Activated T-helper 1 cell treated with anti-CD3 and anti-CD28 coated beads, Interleukin-2, amount 50 U/mL, for 16 hours (primary cell): ENCODE data around the gene STK31.
"Not testable (repeated sequence)": the region's sequence is repeated elsewhere in the genome, so short reads cannot be mapped to it uniquely, and the experiment has no call there.

Experiments
- DNase-seq, 2 donors: peaks; one replicate each; pipeline ENCODE4 v3.0.0-alpha.2; 2020; ENCODE audit warnings: low read depth in 1 of 2, low spot score in 1 of 2

Gene STK31

DNA sequence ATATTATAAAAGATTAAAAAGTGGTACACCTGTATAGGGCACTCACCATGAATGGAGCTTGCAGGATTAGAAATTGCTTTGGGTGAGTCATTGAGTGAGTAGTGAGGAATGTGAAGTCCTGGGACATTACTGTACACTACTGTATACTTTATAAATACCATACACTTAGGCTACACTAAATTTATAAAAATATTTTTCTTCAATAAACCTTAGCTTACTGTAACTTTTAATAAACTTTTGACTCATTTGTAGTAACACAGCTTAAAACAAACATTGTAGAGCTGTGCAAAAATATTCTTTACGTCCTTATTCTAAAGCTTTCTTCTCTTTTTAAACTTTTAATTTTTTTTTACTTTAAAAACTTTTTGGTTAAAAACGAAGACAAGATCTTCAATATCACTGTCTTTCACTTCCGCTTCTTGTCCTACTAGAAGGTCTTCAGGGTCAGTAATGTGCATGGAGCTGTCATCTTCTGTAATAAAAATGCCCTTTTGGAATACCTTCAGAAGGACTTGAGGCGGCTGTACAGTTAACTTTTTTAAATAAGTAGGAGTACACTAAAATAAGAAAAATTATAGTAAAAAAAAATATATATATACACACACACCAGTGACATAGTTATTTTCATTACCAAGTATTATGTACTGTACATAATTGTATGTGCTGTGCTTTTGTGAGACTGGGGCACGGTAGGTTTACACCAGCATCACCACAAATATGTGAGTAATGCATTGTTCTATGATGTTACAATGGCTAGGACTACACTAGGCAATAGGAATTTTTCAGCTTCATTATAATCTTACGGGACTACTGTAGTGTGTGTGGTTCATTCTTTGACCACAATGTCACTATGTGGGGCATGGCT is 3.5 kb downstream of the STK31 start:
- DNase-seq = no peak

DNA sequence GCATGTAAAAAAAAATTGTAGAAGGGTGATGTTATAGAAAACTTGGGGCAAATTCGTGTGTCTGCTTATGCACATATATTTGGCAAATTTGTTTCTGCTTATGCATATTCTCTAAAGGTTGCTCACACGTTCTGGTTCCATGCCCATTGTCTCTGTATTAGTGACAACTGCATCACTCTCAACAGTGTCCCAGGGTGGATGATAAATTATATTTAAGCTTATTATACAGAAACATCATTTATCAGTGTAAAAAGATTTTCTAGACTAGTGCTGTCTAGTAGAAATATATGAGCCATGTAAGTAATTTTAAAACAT is 4.1 kb downstream of the STK31 start:
- no peak for DNase-seq

DNA sequence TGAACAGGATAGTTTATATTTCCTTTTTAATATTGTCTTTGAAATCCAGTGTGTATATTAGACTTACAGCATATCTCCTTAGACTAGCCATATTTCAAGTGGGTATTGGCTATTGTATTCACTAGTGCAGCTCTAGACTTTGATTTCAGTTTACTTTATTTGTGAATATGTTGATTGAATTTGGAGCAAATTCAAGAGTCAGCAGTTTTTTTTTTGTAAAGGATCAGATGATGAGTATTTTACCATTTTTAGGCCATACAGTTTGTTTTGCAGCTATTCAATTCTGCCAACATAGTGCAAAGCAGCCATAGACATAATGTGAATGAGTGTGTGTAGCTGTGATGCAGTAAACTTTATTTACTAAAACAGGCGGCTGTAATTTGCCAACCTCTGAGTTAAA is 4.6 kb downstream of the STK31 start:
- no peak for DNase-seq

DNA sequence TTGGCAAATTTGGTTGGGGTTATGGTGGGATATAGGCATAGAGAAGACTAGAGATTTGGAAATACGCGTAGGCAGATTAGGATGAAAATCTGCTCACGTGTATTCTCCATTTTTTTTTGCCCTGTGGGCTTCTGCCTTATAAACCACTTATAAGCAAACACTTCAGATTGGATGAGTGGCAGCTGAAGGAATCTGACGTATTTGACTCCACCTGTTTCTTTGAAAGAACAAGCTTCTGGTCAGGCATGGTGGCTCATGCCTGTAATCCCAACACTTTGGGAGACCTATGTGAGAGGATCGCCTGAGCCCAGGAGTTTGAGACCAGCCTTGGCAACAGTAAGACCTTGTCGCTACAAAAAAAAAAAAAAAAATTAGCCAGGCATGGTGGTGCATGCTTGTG is 5.1 kb downstream of the STK31 start:
- no peak for DNase-seq

DNA sequence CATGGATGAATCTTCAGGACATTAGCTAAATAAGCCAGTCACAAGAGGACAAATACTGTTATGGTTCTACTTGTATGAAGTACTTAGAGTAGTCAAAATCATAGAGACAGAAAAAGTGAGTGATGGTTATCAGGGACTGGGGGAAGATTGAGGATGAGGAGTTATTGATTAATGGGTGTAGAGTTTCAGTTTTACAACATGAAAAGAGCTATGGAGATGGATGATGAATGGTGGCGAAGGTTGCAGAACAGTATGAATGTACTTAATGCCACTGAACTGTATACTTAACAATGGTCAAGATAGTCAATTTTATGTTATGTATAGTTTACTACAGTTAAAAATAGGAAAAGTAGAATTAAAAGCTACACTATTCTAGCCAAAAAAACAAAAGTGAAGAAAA is 7.8 kb downstream of the STK31 start:
- no peak for DNase-seq

DNA sequence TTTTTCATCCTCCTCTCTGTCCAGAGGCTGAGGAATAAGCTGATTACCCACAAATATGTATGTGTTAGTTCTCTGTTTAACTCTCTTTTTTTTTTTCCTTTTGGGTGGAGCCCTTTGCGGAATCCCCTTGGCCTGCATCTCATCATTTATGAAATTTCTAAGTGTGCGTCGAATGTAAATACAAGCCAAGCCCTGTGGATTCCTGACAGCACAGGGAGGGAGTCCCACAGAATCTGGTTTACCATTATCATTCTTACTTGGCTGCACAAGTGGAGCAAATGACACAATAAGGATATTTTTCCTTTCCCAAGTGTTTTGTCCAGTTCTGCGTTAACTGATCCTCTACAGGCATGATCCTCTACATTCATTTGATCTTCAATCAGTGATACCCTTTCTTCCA is 11.4 kb downstream of the STK31 start:
- no peak for DNase-seq

DNA sequence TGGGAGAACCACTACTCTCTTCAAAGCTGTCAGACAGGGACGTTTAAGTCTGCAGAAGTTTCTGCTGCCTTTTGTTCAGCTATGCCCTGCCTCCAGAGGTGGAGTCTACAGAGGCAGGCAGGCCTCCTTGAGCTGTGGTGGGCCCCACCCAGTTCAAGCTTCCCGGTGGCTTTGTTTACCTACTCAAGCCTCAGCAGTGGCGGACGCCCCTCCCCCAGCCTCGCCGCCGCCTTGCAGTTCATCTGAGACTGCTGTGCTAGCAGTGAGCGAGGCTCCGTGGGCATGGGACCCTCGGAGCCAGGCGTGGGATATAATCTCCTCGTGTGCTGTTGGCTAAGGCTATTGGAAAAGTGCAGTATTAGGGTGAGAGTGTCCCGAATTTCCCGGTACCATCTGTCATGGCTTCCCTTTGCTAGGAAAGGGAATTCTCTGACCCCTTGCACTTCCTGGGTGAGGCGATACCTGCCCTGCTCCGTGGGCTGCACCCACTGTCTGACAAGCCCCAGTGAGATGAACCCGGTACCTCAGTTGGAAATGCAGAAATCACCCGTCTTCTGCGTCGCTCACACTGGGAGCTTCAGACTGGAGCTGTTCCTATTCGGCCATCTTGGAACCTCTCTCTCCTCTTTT is 12.7 kb downstream of the STK31 start:
- not testable (repeated sequence) for DNase-seq

DNA sequence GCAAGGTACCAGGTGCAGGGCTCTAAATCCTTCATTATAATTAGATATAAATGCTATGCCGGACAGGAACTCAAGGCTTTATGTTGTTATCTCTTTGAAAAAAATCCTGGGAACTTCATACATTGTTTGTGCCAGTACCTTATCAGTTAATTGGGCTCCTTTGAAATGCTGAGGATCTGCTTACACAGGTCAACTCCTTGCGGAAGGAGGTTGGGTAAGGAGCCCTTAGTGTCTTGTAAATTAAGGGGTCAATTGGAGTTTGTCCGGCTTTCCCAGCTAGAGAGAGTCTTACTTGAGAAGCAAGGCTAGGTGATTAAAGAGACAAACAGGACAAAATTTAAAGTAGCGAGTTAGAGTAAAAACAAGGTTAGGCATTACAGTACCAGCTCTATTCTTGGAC is 14.1 kb downstream of the STK31 start:
- DNase-seq = not testable (repeated sequence)

DNA sequence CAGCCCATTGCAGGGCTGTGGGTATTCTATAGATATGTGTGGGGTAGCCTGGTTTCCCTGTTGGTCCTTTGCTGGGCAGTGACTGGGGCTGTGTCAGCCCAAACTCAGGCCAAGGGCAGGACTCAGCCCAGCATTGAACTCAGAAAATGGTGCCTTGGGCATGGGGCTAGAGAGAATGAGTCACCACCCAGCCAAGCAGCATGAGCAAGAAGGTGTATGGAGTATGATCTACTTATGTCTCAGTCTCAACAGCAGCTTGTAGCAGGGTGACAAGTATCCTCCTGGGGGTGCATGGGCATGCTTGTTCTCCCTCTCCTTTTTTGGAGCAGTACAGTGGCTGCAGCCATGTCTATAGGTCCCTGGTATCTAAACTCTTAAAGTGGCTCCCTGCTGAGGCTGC is 32.0 kb downstream of the STK31 start:
- no peak for DNase-seq

DNA sequence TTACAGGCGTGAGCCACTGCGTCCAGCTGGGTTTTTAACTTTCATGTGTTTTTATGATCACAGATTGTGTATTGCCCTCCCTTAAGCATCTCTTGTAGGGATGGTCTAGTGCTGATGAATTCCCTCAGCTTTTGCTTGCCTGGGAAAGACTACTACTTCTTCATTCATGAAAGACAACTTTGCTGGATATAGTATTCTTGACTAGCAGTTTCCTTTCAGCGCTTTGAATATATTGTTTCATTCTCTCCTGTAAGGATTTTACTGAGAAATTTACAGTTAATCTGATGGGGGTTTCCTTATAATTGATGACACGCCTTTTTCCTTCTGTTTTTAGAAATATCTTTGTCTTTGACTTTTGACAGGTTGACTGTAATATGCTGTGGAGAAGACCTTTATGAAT is 33.2 kb downstream of the STK31 start:
- DNase-seq = no peak

DNA sequence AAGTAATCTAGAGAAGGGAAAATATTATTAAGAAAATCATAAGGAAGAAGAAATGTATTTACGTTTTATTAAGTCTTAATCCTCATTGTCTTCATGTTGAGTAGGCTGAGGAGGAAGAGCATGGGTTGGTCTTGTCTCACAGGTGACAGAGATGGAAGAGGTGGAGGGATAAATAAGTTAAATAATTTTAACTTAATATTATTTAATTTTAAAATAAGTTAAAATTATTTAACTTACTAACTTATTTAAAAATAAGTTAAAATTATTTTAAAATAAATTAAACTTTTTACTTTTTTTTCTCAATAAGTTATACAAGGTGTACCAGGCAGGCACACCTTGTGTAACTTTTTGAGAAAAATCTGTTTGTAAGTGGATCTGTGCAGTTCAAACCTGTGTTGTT is 36.6 kb downstream of the STK31 start:
- no peak for DNase-seq

DNA sequence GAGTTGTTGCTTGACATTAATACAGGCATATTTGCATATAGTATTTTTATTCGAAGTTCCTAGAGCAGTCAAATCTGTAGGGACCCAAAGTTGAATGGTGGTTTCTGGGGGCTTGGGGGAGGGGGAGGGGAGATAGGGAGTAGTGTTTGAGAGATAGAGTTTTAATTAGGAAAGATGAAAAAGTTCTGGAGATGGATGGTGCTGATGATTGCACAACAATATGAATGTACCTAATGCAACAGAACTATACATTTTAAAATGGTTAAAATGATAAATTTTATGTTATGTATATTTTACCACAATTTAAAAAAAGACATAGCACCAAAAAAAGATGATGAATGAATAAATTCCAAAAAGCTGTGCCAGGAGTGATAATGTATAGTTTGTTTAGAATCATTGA is 41.8 kb downstream of the STK31 start:
- no peak for DNase-seq

DNA sequence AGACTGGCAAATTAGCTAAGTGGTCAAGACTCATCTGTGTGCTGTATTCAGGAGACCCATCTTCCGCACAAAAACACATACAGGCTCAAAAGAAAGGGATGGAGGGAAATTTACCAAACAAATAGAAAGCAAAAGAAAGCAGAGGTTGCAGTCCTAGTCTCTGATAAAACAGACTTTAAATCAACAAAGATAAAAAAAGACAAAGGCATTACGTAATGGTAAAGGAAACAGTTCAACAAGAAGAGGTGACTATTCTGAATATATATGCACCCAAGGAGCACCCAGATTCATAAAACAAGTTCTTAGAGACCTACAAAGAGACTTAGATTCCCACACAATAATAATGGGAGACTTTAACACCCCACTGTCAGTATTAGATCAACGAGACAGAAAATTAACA is 48.8 kb downstream of the STK31 start:
- DNase-seq = not testable (repeated sequence)

DNA sequence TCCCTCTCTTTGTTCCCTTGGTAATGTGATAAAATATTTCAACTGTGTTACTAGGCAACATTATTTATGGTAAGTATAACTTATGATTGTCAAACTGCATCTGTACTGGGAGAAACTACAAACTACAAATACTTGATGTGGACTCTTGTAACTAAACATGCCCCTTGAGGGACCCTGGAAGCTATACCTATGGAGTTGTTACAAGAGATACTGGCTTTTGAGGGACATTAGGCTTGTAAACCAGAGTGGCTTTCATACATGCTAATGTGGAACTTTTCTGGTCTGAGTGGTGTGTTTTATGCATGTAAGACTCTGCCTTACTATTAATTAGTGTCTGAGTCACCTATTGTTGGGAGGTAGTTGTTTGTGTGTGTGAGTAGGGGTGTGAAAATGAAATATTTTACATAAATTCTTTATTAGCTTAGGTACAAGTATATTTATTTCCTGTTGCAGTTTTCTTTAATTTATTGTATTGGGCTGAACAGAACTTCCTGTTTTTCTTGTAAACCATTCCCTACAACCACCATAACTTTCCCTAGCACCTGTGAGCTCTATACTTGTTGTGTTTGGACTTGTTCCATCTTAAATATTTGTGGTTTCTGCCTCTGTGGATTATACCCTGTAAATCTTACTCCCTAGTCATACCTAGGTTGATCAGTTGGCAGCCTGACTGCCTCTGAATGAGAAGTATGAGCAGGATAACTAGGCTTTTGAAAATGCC is 49.8 kb downstream of the STK31 start:
- no peak for DNase-seq

DNA sequence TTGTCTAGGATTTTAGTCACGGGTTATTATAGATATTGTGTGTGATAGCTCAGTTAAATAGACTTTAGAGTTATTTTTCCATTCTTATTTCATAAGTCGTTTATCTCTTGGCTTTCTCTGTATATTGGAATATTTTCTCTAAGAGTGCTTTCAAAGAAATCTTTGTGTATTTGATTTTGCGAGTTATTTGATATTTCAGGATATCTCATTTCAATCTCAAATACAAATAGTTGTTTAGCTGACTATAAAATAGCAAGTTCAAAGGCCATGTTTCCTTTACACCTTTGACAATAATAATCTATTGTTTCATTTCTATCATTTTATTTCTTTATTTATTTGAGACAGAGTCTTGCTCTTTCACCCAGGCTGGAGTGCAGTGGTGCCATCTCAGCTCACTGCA is 55.9 kb downstream of the STK31 start:
- DNase-seq = no peak

DNA sequence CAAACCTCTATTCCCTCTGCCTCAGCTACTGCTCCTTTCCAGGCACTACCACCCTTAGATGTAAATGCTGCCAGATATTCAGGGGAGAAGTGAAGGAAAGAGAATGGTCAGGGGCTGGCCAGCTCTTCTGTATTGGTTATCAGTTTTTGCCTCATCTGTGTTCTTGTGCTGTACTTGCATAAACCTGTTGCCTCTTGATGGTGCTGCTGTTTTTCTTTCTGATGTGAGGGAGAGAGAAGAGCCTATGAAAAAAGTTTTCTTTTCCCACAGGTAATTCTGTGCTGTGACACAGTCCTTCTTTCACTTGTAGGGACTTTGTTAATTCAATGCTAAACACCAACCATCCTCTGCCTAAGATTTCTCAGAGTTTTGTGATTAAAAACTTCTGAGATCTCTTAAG is 57.5 kb downstream of the STK31 start:
- no peak for DNase-seq

DNA sequence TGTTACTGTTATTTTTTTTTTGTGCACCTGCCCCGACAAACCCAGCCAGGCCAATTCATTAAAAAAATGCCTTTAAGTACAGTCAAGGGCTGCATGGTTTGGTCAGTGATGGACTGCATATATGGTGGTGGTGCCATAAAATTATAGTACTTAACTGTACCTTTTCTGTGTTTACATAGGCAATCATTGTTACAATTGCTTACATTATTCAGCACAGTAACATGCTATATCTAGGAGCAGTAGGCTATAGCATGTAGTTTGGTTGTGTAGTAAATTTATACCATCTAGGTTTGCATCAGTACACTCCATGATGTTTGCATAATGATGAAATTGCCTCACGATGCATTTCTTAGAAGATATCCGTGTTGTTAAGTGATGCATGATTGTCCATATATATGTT is 58.0 kb downstream of the STK31 start:
- no peak for DNase-seq

DNA sequence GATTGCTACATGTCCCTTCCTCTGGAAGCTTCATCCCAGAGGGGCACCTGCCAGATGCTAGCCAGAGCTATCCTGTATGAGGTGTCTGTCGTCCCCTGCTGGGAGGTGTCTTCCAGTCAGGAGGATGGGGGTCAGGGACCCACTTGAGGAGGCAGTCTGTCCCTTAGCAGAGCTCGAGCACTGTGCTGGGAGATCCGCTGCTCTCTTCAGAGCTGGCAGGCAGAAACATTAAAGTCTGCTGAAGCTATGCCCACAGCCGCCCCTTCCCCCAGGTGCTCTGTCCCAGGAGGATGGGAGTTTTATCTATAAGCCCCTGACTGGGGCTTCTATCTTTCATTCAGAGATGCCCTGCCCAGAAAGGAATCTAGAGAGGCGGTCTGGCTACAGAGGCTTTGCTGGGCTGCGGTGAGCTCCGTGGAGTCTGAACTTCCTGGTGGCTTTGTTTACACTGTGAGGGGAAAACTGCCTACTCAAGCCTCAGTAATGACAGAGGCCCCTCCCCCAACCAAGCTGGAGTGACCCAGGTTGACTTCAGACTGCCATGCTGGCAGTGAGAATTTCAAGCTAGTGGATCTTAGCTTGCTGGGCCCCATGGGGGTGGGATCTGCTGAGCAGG is 69.3 kb downstream of the STK31 start:
- not testable (repeated sequence) for DNase-seq

DNA sequence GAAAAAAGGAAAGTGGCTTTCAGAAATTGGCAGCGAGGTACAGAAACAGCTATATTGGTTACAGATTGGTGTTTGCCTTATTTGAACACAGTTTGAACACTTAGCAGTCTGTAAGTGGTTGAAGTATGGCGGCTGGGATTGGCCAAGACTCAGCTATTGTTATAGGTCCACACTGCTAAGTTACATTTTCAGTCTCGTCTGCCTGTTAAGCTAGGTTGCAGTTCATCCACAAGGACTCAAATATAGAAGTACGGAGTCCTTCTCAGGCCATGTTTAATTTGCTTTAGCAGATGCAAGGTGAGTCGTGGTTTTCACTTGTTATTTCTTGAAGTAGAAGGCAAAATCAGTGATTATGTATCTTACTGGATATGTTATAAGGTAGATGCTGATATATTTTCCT is 73.1 kb downstream of the STK31 start:
- DNase-seq = no peak

DNA sequence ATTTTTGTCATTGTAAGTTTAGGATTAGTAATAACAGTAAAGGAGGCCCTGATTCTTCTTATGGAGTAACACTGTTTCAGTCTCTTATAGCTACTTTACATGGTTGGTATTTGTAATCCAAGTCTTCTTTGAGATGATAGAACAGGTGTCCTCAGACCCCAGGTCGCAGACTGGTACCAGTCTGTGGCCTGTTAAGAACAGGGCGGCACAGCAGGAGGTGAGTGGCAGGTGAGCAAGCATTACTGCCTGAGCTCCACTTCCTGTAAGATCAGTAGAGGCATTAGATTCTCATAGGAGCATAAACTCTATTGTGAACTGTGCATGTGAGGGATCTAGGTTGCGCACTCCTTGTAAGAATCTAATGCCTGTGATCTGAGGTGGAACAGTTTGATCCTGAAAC is 77.3 kb downstream of the STK31 start:
- DNase-seq = no peak

DNA sequence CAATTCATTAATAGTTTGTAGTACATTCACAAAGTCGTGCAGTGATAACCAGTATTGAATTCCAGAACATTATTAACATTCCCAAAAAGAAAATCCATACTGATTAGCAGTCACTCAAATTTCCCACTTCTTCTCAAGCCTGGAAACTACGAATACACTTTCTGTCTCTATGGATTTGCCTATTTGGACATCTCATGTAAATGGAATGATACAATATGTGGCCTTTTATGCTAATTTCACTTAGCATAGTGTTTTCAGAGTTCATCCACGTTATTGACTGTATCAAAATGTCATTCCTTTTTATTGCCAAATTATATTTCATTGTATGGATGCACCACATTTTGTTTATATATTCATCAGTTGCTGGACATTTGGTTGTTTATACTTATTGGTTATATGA is 78.8 kb downstream of the STK31 start:
- no peak for DNase-seq

DNA sequence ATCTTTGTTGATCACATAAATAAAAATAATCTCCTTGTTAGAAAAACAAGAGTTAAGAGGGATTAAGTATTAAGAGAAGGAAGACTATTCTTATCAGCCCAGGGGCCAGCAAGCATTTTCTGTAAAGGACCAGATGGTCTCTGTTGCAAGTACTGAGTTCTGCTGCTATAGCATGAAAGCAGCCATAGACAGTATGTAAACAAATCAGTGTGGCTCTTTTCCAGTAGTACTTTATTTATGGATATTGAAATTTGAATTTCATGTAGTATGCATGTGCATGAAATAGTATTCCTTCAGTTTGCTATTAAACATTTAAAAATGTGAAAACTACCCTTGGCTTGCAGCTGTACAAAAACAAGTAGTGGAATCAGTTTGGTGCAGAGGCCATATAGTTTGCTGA is 81.7 kb downstream of the STK31 start:
- DNase-seq = no peak
